H9 (cell line): Measurements from ENCODE around the gene MESD. TPM values are rescaled to one million over a fixed set of nuclear protein-coding genes. Genes with fewer than 3 reads are reported as not detected.

Experiments used
- DNase-seq: peaks from one replicate; pipeline ENCODE4 v3.0.0-alpha.2; 2017
- H2AFZ ChIP-seq: one replicate; pipeline ENCODE4 v1.6.1; 2013; ENCODE audit warnings: mild to moderate bottlenecking, low read length, control low read depth, moderate library complexity
- H2AK5ac ChIP-seq: 2 replicates; pipeline ENCODE4 v1.6.1; 2013; ENCODE audit warnings: low read length, control low read depth, mixed read lengths; ENCODE audit not compliant: insufficient read length
- H2BK120ac ChIP-seq: one replicate; pipeline ENCODE4 v1.6.1; 2013; ENCODE audit warnings: low read depth, mild to moderate bottlenecking, low read length, control low read depth, inconsistent platforms; ENCODE audit not compliant: poor library complexity, severe bottlenecking
- H2BK12ac ChIP-seq: 2 replicates; pipeline ENCODE4 v1.6.1; 2013; ENCODE audit warnings: low read length, control low read depth, mixed read lengths, low read depth; ENCODE audit not compliant: insufficient read length
- H2BK15ac ChIP-seq: 2 replicates; pipeline ENCODE4 v1.6.1; 2013; ENCODE audit warnings: low read depth, low read length, control low read depth
- H2BK20ac ChIP-seq: one replicate; pipeline ENCODE4 v1.6.1; 2013; ENCODE audit warnings: low read depth, mild to moderate bottlenecking, low read length, control low read depth, inconsistent platforms; ENCODE audit not compliant: poor library complexity, severe bottlenecking
- H2BK5ac ChIP-seq: 2 replicates; pipeline ENCODE4 v1.6.1; 2013; ENCODE audit warnings: low read length, control low read depth, mixed read lengths; ENCODE audit not compliant: insufficient read length
- H3K14ac ChIP-seq: 2 replicates; pipeline ENCODE4 v1.6.1; 2013; ENCODE audit warnings: low read length, control low read depth; ENCODE audit not compliant: insufficient read depth
- H3K18ac ChIP-seq: 2 replicates; pipeline ENCODE4 v1.6.1; 2013; ENCODE audit warnings: low read depth, mild to moderate bottlenecking, mixed read lengths, low read length, control low read depth; ENCODE audit not compliant: insufficient read length
- H3K23ac ChIP-seq: 2 replicates; pipeline ENCODE4 v1.6.1; 2013; ENCODE audit warnings: low read length, control low read depth, mixed read lengths, low read depth; ENCODE audit not compliant: insufficient read length
- H3K23me2 ChIP-seq: 2 replicates; pipeline ENCODE4 v1.6.1; 2013; ENCODE audit warnings: low read depth, mild to moderate bottlenecking, mixed read lengths, low read length, control low read depth; ENCODE audit not compliant: insufficient read length, poor library complexity, severe bottlenecking
- H3K27ac ChIP-seq: 2 replicates; pipeline ENCODE4 v1.5.1; 2013; ENCODE audit warnings: low read length, control low read depth, mixed read lengths, low read depth; ENCODE audit not compliant: insufficient read length
- H3K27me3 ChIP-seq: 2 replicates; pipeline ENCODE4 v1.6.1; 2013; ENCODE audit warnings: low read length, control low read depth, inconsistent platforms; ENCODE audit not compliant: insufficient read depth
- H3K4ac ChIP-seq: 2 replicates; pipeline ENCODE4 v1.6.1; 2013; ENCODE audit warnings: low read depth, mild to moderate bottlenecking, control low read depth, inconsistent platforms, low read length, moderate library complexity
- H3K4me1 ChIP-seq: 2 replicates; pipeline ENCODE4 v1.6.1; 2013; ENCODE audit warnings: low read length, control low read depth, inconsistent platforms; ENCODE audit not compliant: insufficient read depth
- H3K4me2 ChIP-seq: 2 replicates; pipeline ENCODE4 v1.6.1; 2013; ENCODE audit warnings: low read length, control low read depth, mixed read lengths; ENCODE audit not compliant: insufficient read length, insufficient read depth
- H3K56ac ChIP-seq: 2 replicates; pipeline ENCODE4 v1.6.1; 2013; ENCODE audit warnings: low read depth, mild to moderate bottlenecking, mixed read lengths, low read length, control low read depth; ENCODE audit not compliant: insufficient read length
- H3K79me1 ChIP-seq: 2 replicates; pipeline ENCODE4 v1.6.1; 2013; ENCODE audit warnings: low read depth, mild to moderate bottlenecking, moderate library complexity, low read length, control low read depth, inconsistent platforms; ENCODE audit not compliant: insufficient read depth, poor library complexity, severe bottlenecking
- H3K79me2 ChIP-seq: 2 replicates; pipeline ENCODE4 v1.6.1; 2013; ENCODE audit warnings: low read length, control low read depth, inconsistent platforms; ENCODE audit not compliant: insufficient read depth
- H3K9ac ChIP-seq: 2 replicates; pipeline ENCODE4 v1.6.1; 2013; ENCODE audit warnings: low read length, control low read depth, mixed read lengths; ENCODE audit not compliant: insufficient read length; ENCODE audit errors: extremely low read depth
- H3K9me3 ChIP-seq: one replicate; pipeline ENCODE4 v1.6.1; 2013; ENCODE audit warnings: low read depth, low read length, inconsistent platforms; ENCODE audit not compliant: control insufficient read depth
- H3T11ph ChIP-seq: one replicate; pipeline ENCODE4 v1.6.1; 2013; ENCODE audit warnings: mild to moderate bottlenecking, low read length, control low read depth, inconsistent platforms
- H4K20me1 ChIP-seq: one replicate; pipeline ENCODE4 v1.6.1; 2013; ENCODE audit not compliant: control insufficient read depth, insufficient read length, insufficient read depth
- H4K5ac ChIP-seq: 2 replicates; pipeline ENCODE4 v1.6.1; 2013; ENCODE audit warnings: low read depth, mild to moderate bottlenecking, mixed read lengths, low read length, control low read depth; ENCODE audit not compliant: insufficient read length
- H4K8ac ChIP-seq: replicated peaks from 2 replicates; pipeline ENCODE4 v1.6.1; 2013; ENCODE audit warnings: low read length, control low read depth, mixed read lengths, low read depth; ENCODE audit not compliant: insufficient read length
- H4K91ac ChIP-seq: 2 replicates; pipeline ENCODE4 v1.6.1; 2013; ENCODE audit warnings: low read depth, mild to moderate bottlenecking, moderate library complexity, mixed read lengths, low read length, control low read depth; ENCODE audit not compliant: insufficient read length
- H3K27ac Mint-ChIP-seq, 3 experiments: 2 replicates in 2 of 3; 3 replicates in 1 of 3; pipeline ENCODE4 v1.8.0; 2020 to 2021; ENCODE audit warnings: mixed read lengths in 3 of 3, mild to moderate bottlenecking in 1 of 3, moderate library complexity in 1 of 3
- H3K27me3 Mint-ChIP-seq: 2 replicates; pipeline ENCODE4 v1.8.0; 2021; ENCODE audit warnings: low read depth, mild to moderate bottlenecking, moderate library complexity, mixed read lengths
- H3K36me3 Mint-ChIP-seq, 3 experiments: 2 replicates in 2 of 3; 3 replicates in 1 of 3; pipeline ENCODE4 v1.8.0; 2020 to 2021; ENCODE audit warnings: low read depth in 3 of 3, mixed read lengths in 3 of 3; ENCODE audit not compliant: insufficient read depth in 1 of 3
- H3K4me1 Mint-ChIP-seq, 2 experiments: 2 replicates each; pipeline ENCODE4 v1.8.0; 2020; ENCODE audit warnings: mixed read lengths in 2 of 2
- H3K4me3 Mint-ChIP-seq, 2 experiments: 2 replicates in 1 of 2; 3 replicates in 1 of 2; pipeline ENCODE4 v1.8.0; 2020 to 2021; ENCODE audit warnings: mild to moderate bottlenecking in 2 of 2, mixed read lengths in 2 of 2, moderate library complexity in 1 of 2
- H3K9me3 Mint-ChIP-seq, 2 experiments: 2 replicates in 1 of 2; 3 replicates in 1 of 2; pipeline ENCODE4 v1.8.0; 2020; ENCODE audit warnings: mild to moderate bottlenecking in 2 of 2, mixed read lengths in 2 of 2, moderate library complexity in 1 of 2
- WGBS: extraction: QIAGEN DNeasy Blood & Tissue Kit; methylation state at CpG from one replicate; pipeline ENCODE4 v1.1.7; 2013; ENCODE audit warnings: missing lambda C conversion rate, low lambda C conversion rate, mixed read lengths; ENCODE audit not compliant: insufficient read length; ENCODE audit errors: extremely low coverage; 5-methylcytosine and 5-hydroxymethylcytosine counted together
- total RNA-seq: library from RNA; stranded (reverse); gene quantifications from 2 replicates; pipeline ENCODE4 v1.2.1, GENCODE V29; 2021
- TF ChIP-seq, protein P1 (sequence below): fragments of 200-600 bp; sonication (generic); conservative IDR thresholded peaks from 3 replicates; pipeline ENCODE4 v1.8.0; 2021; ENCODE audit warnings: antibody characterized with exemption, mild to moderate bottlenecking

The MESD gene
- total RNA-seq, 1 experiment from 2014 or later: 29.1 TPM

DNA sequence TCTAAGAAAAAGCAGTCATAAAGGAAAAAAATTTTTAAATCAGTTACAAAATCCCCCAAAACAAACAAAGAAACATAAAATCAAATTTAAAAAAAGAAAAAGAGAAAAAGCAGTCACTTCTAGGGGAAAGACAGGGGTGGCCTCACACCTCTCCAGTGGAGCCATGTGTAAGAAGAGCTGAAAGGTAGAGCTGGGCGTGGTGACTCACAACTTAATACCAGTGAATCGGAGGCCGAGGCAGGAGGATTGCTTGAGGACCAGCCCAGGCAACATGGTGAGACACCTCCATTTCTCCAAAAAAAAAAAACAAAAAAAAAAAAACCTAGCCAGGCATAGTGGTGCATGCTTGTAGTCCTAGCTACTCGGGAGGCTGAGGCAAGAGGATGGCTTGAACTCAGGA is 14.7 kb downstream of the MESD start:
- TF ChIP-seq, protein P1, sequence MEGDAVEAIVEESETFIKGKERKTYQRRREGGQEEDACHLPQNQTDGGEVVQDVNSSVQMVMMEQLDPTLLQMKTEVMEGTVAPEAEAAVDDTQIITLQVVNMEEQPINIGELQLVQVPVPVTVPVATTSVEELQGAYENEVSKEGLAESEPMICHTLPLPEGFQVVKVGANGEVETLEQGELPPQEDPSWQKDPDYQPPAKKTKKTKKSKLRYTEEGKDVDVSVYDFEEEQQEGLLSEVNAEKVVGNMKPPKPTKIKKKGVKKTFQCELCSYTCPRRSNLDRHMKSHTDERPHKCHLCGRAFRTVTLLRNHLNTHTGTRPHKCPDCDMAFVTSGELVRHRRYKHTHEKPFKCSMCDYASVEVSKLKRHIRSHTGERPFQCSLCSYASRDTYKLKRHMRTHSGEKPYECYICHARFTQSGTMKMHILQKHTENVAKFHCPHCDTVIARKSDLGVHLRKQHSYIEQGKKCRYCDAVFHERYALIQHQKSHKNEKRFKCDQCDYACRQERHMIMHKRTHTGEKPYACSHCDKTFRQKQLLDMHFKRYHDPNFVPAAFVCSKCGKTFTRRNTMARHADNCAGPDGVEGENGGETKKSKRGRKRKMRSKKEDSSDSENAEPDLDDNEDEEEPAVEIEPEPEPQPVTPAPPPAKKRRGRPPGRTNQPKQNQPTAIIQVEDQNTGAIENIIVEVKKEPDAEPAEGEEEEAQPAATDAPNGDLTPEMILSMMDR: no peak
- no peaks in the 10 kb centered on the region for H3K9me3 Mint-ChIP-seq

More for the DNA sequence above, 14.7 kb downstream of the MESD start:
- Histone ChIP-seq H3K79me1 (peaks cover 6% of the 10 kb centered on the region), H2BK5ac (no peak overlapping the region), H3K27ac (no peak overlapping the region), H3K9ac (no peak overlapping the region), H2BK12ac (no peak overlapping the region), H3K4me2 (no peak overlapping the region), H2AK5ac (no peak overlapping the region), H2BK15ac (no peak overlapping the region), H3K23ac (no peak overlapping the region), H4K5ac (no peak overlapping the region), H2BK20ac (no peak overlapping the region), H3K9me3 (no peaks in the 10 kb centered on the region), H2AFZ (no peak overlapping the region), H3K79me2 (peaks cover 7% of the 10 kb centered on the region; the same call in 1 of the 2 replicates), H3K23me2 (no peaks in the 10 kb centered on the region), H2BK120ac (no peak overlapping the region), H3K27me3 (no peaks in the 10 kb centered on the region), H3K4ac (no peak overlapping the region), H3T11ph (no peak overlapping the region), H4K91ac (no peak overlapping the region), H3K18ac (no peak overlapping the region), H4K8ac (no peak overlapping the region), H3K56ac (no peak overlapping the region), H4K20me1 (no peaks in the 10 kb centered on the region), H3K4me1 (peaks cover 5% of the 10 kb centered on the region; the same call in 1 of the 2 replicates), H3K14ac (no peak overlapping the region)
- Mint-ChIP-seq H3K27ac (no peak overlapping the region), H3K4me1 (peaks cover 42 to 51% of the 10 kb centered on the region in 2 experiments), H3K4me3 (no peak overlapping the region), H3K36me3 (peaks cover 12 to 44% (median 31%) of the 10 kb centered on the region in 3 experiments; a peak in 6 of 7 replicates), H3K27me3 (no peaks in the 10 kb centered on the region)
- DNase-seq: no peak
- WGBS: no CpG with 5 or more reads among the region's 4 CpGs
